ENCODE results near the gene SMIM45.

DNA sequence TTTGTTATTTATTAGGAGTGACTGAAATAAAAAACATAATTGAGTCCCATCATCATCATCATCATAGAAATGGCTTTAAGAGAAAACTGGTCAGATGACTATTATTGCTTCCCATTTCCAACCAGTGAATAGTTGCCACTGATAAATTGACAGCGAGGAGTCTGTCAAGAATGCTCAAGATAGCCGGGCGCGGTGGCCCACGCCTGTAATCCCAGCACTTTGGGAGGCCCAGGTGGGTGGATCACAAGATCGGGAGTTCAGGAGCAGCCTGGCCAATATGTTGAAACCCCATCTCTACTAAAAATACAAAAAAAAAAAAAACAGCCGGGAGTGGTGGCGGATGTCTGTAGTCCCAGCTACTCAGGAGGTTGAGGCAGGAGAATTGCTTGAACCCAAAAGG is 48.5 kb downstream of the SMIM45 start:
- TF ChIP-seq, protein P1, sequence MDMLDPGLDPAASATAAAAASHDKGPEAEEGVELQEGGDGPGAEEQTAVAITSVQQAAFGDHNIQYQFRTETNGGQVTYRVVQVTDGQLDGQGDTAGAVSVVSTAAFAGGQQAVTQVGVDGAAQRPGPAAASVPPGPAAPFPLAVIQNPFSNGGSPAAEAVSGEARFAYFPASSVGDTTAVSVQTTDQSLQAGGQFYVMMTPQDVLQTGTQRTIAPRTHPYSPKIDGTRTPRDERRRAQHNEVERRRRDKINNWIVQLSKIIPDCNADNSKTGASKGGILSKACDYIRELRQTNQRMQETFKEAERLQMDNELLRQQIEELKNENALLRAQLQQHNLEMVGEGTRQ (CRISPR knock-in tag; IDR thresholded peaks at IDR 0.05) = no peak
- no peak for TF ChIP-seq ZNF396 (CRISPR knock-in tag; IDR thresholded peaks at IDR 0.05; ENCODE audit: borderline replicate concordance)
- TF ChIP-seq ZNF232 (CRISPR knock-in tag; IDR thresholded peaks at IDR 0.05) = no peak
- TF ChIP-seq, protein P2, sequence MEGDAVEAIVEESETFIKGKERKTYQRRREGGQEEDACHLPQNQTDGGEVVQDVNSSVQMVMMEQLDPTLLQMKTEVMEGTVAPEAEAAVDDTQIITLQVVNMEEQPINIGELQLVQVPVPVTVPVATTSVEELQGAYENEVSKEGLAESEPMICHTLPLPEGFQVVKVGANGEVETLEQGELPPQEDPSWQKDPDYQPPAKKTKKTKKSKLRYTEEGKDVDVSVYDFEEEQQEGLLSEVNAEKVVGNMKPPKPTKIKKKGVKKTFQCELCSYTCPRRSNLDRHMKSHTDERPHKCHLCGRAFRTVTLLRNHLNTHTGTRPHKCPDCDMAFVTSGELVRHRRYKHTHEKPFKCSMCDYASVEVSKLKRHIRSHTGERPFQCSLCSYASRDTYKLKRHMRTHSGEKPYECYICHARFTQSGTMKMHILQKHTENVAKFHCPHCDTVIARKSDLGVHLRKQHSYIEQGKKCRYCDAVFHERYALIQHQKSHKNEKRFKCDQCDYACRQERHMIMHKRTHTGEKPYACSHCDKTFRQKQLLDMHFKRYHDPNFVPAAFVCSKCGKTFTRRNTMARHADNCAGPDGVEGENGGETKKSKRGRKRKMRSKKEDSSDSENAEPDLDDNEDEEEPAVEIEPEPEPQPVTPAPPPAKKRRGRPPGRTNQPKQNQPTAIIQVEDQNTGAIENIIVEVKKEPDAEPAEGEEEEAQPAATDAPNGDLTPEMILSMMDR (IDR thresholded peaks at IDR 0.05) = no peak
- no peak for TF ChIP-seq TCF7 (CRISPR knock-in tag; IDR thresholded peaks at IDR 0.05; ENCODE audit: low read depth)
